Activated gamma-delta T cell (primary cell): ENCODE results near the gene ZNF878.
A peak's percentile ranks its signal among the peaks of the same experiment; 100 is the strongest.
"Not testable (repeated sequence)": the region's sequence is repeated elsewhere in the genome, so short reads cannot be mapped to it uniquely, and the experiment has no call there.

Experiments
- DNase-seq: peaks from one replicate; lab custom pipeline; 2025; lab: John Stamatoyannopoulos, UW
- total RNA-seq, 2 donors: gene quantifications; one replicate each; lab custom pipeline; 2026; lab: John Stamatoyannopoulos, UW

ZNF878 gene
- 0.15 to 0.35 reads per million in 2 donors for total RNA-seq

- DNase-seq, result no peak
Observed at GRCh38 chr19:12052497-12053169, at the start of gene ZNF878. TSS of gene ZNF878 (minus strand) at chr19:12052961. CDS start at chr19:12052801, 160 bp downstream.

DNA sequence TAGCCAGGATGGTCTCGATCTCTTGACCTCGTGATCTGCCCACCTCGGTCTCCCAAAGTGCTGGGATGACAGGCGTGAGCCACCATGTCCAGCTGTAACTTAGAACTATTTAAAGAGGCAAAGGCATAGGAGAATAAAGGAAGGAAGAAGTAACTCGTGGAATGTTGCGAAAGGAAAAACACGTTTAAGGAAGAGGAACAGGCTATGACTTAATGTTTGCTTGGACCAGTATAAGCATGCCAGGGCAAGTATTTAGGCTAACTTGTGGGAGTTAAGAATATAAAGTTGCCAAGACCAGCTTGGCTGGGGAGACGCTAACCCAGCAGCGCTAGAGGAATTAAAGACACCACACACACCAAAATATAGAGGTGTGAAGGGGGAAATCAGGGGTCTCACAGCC, 45.3 kb upstream of the ZNF878 start:
- no peak for DNase-seq

- DNase-seq, result no peak
Observed at GRCh38 chr19:12095111-12095790, 42.5 kb upstream of the ZNF878 start.

- DNase-seq, result no peak
Observed at GRCh38 chr19:12093777-12094176, 41.0 kb upstream of the ZNF878 start.

DNA sequence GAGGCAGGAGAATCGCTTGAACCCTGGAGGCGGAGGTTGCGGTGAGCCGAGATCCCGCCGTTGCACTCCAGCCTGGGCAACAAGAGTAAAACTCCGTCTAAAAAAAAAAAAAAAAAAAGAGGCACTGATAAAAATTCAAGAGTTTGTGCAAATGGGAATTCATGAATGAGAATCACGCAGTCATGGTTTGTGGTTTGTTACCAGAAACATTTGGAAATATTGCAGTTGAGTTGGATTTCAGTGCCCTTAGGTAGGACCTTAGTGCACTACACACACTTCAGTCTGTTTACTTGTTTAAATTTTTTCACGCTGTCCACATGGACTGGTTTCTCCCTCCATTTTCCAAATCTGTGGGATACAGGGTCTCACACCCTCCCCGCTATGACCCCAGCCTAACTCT, 40.2 kb upstream of the ZNF878 start:
- no peak for DNase-seq

DNA sequence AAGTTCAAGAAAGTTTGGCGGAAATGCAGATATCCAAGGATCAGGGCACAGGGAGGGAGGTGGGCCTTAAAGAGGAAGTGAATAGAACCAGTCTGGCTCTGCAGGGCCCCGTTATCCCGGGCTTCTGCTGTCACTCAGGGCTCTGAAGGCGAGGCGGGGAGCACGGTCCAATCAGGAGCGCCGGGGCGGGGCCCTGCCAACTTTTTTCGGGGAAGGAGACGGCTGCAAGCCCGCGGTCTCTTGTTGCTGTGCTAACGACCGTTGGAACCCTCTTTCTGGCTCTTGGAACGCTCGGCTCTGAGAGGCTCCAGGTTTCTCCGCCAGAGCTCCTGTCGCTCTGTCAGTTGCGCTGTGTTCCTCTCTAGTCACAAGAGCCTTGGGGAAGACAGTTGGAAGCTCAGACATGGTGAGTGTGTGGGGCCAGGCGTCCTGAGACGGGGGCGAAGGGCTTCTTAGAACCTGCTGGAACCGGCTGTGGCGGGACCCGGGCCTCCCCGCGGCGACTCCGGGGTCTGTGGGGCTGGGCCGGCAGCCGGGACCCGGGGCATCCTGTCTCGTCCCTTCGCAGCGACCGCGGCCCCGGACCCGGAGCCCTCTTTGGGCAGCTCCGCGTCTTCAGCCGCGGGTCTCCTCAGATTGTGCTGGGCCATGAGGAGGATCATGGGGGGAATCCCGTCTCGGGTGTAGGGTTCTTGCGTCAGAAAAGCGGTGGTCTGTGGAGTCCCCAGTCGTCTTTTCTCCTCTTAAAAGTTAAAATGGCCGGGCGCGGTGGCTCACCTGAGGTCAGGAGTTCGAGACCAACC, 39.5 kb upstream of the ZNF878 start:
- no peak for DNase-seq

DNA sequence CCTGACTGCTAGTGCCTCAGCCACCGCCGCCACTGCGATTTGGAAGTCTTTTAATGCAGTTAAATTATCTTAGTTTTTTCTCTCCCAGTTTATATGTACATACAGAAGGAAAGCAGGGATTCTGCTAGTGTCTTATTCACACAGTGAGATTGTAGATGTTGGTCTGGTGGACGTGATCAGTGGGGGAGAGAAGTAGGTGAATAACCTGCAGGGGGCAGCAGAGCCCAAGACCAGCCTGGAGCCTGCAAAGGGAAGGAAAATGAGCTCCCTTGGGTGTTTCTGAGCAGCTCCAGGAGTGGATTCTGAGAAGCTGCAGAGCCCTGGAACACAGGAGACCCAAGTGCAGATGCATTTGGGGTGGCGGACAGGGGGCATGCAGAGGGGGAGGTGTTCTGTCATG, 38.0 kb upstream of the ZNF878 start:
- no peak for DNase-seq

GRCh38 chr19:12085074-12085818, 32.5 kb upstream of the ZNF878 start:
- no peak for DNase-seq

DNA sequence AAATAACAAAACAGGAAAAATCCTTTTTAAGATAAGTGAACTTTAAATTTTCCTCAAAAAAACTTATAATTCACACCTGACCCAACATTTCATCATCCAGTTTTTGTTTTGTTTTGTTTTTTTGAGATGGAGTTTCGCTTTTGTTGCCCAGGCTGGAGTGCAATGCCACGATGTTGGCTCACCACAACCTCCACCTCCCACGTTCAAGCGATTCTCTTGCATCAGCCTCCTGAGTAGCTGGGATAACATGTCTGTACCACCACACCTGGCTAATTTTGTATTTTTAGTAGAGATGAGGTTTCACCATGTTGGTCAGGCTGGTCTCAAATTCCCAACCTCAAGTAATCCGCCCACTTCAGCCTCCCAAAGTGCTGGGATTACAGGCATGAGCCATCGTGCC, 30.6 kb upstream of the ZNF878 start:
- not testable (repeated sequence) for DNase-seq

DNA sequence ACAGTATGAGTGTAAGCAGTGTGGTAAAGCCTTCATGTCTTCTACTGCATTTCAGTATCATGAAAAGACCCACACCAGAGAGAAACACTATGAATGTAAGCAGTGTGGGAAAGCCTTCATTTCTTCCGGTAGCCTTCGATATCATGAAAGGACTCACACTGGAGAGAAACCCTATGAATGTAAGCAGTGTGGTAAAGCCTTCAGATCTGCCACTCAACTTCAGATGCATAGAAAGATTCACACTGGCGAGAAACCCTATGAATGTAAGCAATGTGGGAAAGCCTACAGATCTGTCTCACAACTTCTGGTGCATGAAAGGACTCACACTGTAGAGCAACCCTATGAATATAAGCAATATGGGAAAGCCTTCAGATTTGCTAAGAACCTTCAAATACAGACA, 24.6 kb upstream of the ZNF878 start:
- DNase-seq, result no peak

DNA sequence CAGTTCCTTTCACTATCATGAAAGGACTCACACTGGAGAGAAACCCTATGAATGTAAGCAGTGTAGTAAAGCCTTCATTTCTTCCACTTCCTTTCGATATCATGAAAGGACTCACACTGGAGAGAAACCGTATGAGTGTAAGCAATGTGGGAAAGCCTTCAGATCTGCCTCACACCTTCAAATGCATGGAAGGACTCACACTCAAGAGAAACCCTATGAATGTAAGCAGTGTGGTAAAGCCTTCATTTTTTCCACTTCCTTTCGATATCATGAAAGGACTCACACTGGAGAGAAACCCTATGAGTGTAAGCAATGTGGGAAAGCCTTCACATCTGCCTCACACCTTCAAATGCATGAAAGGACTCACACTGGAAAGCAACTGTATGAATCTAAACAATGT, 23.6 kb upstream of the ZNF878 start:
- not testable (repeated sequence) for DNase-seq

DNA sequence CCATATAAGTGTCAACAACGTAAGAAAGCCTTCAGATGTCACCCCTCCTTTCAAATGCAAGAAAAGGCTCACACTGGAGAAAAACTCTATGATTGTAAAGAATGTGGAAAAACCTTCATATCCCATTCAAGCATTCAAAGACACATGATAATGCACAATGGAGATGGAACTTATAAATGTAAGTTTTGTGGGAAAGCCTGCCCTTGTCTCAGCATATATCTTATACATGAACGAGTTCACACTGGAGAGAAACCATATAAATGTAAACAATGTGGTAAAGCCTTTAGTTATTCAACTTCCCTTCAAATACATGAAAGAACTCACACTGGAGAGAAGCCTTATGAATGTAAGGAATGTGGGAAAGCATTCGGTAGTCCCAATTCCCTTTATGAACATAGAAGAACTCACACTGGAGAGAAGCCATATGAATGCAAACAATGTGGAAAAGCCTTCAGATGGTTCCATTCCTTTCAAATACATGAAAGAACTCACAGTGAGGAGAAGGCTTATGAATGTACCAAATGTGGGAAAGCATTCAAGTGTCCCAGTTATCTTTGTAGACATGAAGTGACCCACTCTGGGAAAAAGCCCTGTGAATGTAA, 22.9 kb upstream of the ZNF878 start:
- no peak for DNase-seq

- peak; percentile 26 for DNase-seq
Observed at GRCh38 chr19:12064590-12065538, 12.1 kb upstream of the ZNF878 start, which contains the start of gene ZNF844. TSS of gene ZNF844 (plus strand) at chr19:12064731. CDS start at chr19:12064874, 143 bp downstream.

DNA sequence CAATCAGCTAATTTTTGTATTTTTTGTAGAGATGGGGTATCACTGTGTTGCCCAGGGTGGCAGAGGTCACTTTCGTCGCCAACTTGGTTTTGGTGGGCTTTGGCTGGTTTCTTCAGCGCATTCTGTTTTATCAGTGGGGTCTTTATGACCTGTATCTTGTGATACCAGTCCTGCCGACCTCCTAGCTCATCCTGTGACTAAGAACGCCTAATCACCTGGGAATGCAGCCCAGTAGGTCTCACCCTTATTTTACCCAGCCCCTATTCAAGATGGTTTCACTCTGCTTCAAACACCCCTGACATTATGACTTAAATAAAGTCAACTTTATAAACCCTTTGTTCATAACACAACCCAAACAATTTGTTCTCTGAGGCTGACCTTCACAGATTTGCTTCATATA, 3.0 kb upstream of the ZNF878 start:
- no peak for DNase-seq

GRCh38 chr19:12052091-12052496, 667 bp downstream of the ZNF878 start:
- no peak for DNase-seq

GRCh38 chr19:12047868-12048267, 4.9 kb downstream of the ZNF878 start:
- no peak for DNase-seq

DNA sequence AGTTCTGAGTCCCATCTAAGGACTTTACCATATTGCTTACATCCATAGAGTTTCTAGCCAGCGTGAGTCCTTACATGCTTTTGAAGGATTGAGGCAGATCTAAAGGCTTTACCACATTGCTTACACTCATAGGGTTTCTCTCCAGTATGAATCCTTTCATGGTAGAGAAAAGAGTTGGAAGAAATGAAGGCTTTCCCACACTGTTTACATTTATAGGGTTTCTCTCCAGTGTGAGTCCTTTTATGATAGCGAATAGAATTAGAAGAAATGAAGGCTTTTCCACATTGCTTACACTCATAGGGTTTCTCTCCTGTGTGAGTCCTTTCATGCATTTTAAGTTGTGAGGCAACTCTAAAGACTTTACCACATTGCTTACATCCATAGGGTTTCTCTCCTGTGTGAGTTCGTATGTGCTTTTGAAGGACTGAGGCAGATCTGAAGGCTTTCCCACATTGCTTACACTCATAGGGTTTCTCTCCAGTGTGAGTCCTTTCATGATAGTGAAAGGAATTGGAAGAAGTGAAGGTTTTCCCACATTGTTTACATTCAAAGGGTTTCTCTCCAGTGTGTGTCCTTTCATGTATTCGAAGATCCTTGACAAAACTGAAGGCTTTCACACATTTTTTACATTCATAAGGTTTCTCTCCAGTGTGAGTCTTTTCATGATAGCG, 8.9 kb downstream of the ZNF878 start:
- no peak for DNase-seq

DNA sequence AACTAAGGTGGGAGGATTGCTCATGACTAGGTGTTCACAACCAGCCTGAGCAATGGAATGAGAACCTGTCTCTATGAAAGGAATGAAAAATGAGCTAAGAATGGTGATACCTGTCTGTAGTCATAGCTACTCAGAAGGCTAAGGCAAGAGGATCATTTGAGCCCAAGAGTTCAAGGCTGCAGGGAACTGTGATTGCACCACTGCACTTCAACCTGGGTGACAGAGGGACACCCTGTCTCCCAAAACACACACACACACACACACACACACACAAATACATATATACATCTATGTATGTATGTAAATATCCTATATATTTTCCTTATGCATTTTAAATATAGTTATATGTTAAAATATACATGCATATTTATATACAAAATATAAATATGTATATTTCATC, 9.9 kb downstream of the ZNF878 start:
- DNase-seq, result no peak

- peak; percentile 53 for DNase-seq
Observed at GRCh38 chr19:12035220-12036172, 17.3 kb downstream of the ZNF878 start, which contains the start of gene ZNF433. TSS of gene ZNF433 (minus strand) at chr19:12035679. CDS start at chr19:12035539, 140 bp downstream.
